ENCODE data around the gene TGFA.
"Not testable (repeated sequence)": the region's sequence is repeated elsewhere in the genome, so short reads cannot be mapped to it uniquely, and the experiment has no call there.

TGFA gene

DNA sequence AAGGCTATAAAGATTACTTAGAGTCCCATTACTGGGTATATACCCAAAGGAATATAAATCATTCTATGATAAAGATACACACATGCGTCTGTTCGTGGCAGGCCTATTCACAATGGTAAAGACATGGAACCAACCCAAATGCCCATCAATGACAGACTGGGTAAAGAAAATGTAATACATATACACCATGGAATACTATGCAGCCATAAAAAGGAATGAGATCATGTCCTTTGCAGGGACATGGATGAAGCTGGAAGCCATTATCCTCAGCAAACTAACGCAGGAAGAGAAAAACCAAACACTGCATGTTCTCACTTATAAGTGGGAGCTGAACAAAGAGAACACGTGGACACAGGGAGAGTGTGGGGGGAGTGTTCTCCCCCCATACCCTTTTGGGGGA, 87.0 kb downstream of the TGFA start:
- H3K4me3 ChIP-seq (ENCODE audit: low read length in 2 of 2); H3K9ac ChIP-seq (ENCODE audit: low read length in 2 of 2): not testable (repeated sequence)

DNA sequence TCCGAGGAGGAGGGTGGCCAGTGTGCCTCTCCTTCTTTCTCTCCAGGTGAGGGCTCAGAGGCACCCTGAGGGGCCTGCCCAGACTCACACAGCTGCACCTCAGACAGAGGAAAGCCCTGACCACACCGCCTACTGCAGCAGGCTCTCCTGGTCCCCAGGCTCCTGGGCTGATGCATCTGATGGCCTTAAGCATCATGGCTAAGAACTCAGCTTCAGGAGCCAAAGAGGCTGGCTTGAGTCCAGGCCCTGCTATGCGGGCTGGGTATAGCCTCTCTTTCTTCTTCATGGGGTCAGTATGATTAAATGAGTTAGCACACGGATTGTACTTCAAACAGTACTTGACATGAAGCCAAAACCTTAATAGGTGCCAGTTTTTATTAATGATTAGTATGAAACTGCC, 89.6 kb downstream of the TGFA start:
- no peaks in the 10 kb centered on the region for H3K9me3 ChIP-seq (ENCODE audit: control insufficient read depth in 2 of 2, low read length in 2 of 2)
- H3K4me3 ChIP-seq (ENCODE audit: low read length in 2 of 2): no peak overlapping the region
- no peak overlapping the region for H3K9ac ChIP-seq (ENCODE audit: low read length in 2 of 2)
- H3K4me1 ChIP-seq (ENCODE audit: control insufficient read depth, insufficient read depth, low read length): peaks cover 4% of the 10 kb centered on the region
- no peak overlapping the region for H3K27ac ChIP-seq (ENCODE audit: low read length)
- peaks cover 0 to 4% of the 10 kb centered on the region in 2 donors for H3K27me3 ChIP-seq (ENCODE audit: control insufficient read depth in 1 of 2, insufficient read depth in 2 of 2, low read length in 2 of 2)
- no peaks in the 10 kb centered on the region for H3K36me3 ChIP-seq (ENCODE audit: control insufficient read depth in 2 of 2, insufficient read depth in 2 of 2, low read length in 2 of 2)

More for the DNA sequence above, 87.0 kb downstream of the TGFA start:
- H3K27me3 ChIP-seq (ENCODE audit: control insufficient read depth in 1 of 2, insufficient read depth in 2 of 2, low read length in 2 of 2); H3K9me3 ChIP-seq (ENCODE audit: control insufficient read depth in 2 of 2, low read length in 2 of 2); H3K4me1 ChIP-seq (ENCODE audit: control insufficient read depth, insufficient read depth, low read length); H3K27ac ChIP-seq (ENCODE audit: low read length); H3K36me3 ChIP-seq (ENCODE audit: control insufficient read depth in 2 of 2, insufficient read depth in 2 of 2, low read length in 2 of 2): not testable (repeated sequence)

DNA sequence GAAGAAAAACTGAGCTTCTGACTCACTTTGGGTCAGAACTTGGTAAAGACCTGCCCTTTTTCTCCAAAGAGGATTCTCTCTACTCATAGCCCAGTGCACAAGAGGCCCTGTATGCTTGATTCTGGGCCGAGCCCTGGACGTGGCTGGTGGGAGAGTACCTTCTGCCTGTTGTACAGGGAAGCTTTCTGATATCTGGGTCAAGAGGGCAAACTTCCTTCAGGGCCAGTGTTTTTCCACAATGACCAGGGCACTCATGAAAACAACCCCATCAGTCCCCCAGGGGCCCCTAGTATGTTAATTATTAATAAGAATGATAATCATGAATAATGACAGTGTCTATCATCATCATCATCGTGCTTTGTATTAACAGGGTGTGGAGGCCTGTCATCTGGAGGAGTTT, 90.0 kb downstream of the TGFA start:
- Histone ChIP-seq H3K9me3 (ENCODE audit: control insufficient read depth in 2 of 2, low read length in 2 of 2) (no peaks in the 10 kb centered on the region), H3K36me3 (ENCODE audit: control insufficient read depth in 2 of 2, insufficient read depth in 2 of 2, low read length in 2 of 2) (no peaks in the 10 kb centered on the region), H3K4me3 (ENCODE audit: low read length in 2 of 2) (no peak overlapping the region), H3K27ac (ENCODE audit: low read length) (no peak overlapping the region), H3K4me1 (ENCODE audit: control insufficient read depth, insufficient read depth, low read length) (peaks cover 4% of the 10 kb centered on the region), H3K9ac (ENCODE audit: low read length in 2 of 2) (no peak overlapping the region), H3K27me3 (ENCODE audit: control insufficient read depth in 1 of 2, insufficient read depth in 2 of 2, low read length in 2 of 2) (peaks cover 0 to 4% of the 10 kb centered on the region in 2 donors)

DNA sequence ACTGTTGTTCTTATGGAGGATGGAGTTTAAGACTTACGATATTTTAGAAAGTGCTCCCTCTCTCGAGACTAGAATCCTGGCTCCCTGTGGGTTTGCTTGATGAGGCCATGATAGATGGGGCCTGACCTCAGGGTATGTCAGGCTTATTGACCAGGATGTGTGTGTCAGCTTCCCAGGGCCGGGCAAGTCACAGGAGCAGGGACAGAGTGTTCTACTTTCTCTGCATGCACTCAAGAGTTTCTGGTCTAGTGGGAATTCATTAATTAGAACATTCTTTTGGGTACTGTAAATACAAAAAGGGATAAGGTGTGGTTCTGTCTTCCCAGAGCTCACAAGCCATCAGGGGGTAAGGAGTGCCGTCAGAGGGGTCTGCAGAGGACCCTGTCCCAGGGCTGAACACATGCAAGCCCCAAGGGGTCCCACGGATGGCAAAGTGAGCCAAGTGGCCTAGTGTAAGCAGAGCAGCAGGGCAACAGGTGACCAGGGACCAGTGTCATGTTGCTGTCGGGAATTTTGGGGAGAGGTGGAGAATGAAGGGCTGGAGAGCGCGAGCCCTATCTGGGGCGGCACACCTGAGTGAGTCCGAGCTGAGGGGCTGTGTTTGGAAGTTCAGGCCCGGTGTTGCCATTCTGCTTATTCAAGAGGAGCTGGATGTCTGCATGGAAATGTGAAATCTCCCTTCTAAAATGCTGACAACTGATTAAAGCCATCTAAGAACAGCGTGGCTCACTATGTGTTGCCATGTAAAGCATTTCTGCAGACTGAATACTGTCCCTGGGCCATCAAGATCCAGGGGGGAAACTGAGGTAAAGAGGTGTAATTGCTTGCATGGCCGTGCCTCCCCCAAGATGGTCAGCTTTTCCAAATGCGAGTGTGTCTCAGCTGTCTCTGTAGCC, 91.4 kb downstream of the TGFA start:
- H3K9ac ChIP-seq (ENCODE audit: low read length in 2 of 2): no peak overlapping the region
- H3K27ac ChIP-seq (ENCODE audit: low read length): no peak overlapping the region
- no peaks in the 10 kb centered on the region for H3K36me3 ChIP-seq (ENCODE audit: control insufficient read depth in 2 of 2, insufficient read depth in 2 of 2, low read length in 2 of 2)
- H3K27me3 ChIP-seq (ENCODE audit: control insufficient read depth in 1 of 2, insufficient read depth in 2 of 2, low read length in 2 of 2): peaks cover 0 to 4% of the 10 kb centered on the region in 2 donors
- no peaks in the 10 kb centered on the region for H3K9me3 ChIP-seq (ENCODE audit: control insufficient read depth in 2 of 2, low read length in 2 of 2)
- peaks cover 4% of the 10 kb centered on the region for H3K4me1 ChIP-seq (ENCODE audit: control insufficient read depth, insufficient read depth, low read length)
- no peak overlapping the region for H3K4me3 ChIP-seq (ENCODE audit: low read length in 2 of 2)

DNA sequence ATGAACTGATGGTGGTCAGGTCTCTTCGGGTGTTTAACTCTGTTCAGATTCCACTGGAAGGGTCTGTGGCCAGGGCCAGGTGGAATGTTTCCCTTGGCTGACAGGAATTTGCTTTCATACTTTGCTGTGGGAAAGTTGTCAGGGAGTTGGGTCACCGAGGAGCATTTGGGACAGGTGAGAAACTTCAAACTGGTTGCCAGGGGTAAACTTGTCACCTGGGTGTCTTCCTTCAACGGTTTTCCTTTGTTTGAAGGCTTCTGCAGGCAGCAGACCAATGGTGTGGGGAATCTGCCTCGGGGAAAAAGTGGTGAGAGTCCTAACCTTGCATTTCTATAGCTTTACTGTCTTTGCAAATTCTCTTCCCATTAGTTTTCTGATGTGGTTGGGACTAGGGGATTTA, 92.2 kb downstream of the TGFA start:
- Histone ChIP-seq H3K27me3 (ENCODE audit: control insufficient read depth in 1 of 2, insufficient read depth in 2 of 2, low read length in 2 of 2) (peaks cover 0 to 4% of the 10 kb centered on the region in 2 donors), H3K9me3 (ENCODE audit: control insufficient read depth in 2 of 2, low read length in 2 of 2) (no peaks in the 10 kb centered on the region), H3K36me3 (ENCODE audit: control insufficient read depth in 2 of 2, insufficient read depth in 2 of 2, low read length in 2 of 2) (no peaks in the 10 kb centered on the region), H3K4me1 (ENCODE audit: control insufficient read depth, insufficient read depth, low read length) (peaks cover 4% of the 10 kb centered on the region), H3K4me3 (ENCODE audit: low read length in 2 of 2) (no peak overlapping the region), H3K9ac (ENCODE audit: low read length in 2 of 2) (no peak overlapping the region), H3K27ac (ENCODE audit: low read length) (no peak overlapping the region)

DNA sequence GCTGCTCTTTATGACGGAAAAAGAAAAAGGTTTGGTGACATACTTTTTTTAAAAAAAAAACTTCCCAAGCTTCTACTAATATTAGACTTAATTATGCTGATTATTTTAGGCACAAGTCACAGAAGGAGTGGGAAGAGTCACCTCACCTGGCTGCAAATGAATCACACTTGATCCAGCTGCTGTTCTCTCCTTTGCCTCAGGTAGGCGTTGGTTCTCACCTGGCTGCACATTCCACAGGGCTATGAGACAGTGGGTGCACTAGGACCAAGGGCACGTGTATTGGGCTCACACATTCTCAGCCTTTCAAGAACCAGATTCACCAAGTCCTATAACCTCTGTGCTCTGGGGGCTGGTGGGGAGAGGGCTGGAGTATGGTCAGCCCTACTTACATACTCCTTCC, 93.3 kb downstream of the TGFA start:
- Histone ChIP-seq H3K9me3 (ENCODE audit: control insufficient read depth in 2 of 2, low read length in 2 of 2) (no peaks in the 10 kb centered on the region), H3K27me3 (ENCODE audit: control insufficient read depth in 1 of 2, insufficient read depth in 2 of 2, low read length in 2 of 2) (peaks cover 0 to 6% of the 10 kb centered on the region in 2 donors), H3K36me3 (ENCODE audit: control insufficient read depth in 2 of 2, insufficient read depth in 2 of 2, low read length in 2 of 2) (no peaks in the 10 kb centered on the region), H3K9ac (ENCODE audit: low read length in 2 of 2) (no peak overlapping the region), H3K4me3 (ENCODE audit: low read length in 2 of 2) (no peak overlapping the region), H3K4me1 (ENCODE audit: control insufficient read depth, insufficient read depth, low read length) (peaks cover 4% of the 10 kb centered on the region), H3K27ac (ENCODE audit: low read length) (no peak overlapping the region)

DNA sequence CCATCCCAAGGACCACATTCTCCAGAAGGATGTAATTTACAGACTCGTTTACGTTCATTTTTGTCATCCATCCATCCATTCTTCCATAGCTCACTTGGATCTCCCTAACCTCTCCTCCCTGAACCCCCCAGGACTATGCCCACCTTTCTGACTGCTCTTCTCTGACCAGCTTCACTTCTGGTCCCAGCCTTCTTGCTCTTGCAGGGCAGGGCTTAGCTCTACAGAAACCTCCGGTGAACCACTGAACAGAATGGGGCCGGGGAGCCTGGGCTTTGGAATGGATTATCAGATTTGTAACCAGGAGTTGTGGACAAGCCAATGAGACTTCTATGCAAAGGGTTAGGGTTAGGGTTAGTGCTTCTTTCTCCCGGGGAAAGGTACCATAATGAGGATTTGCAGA, 95.0 kb downstream of the TGFA start:
- no peak overlapping the region for H3K9ac ChIP-seq (ENCODE audit: low read length in 2 of 2)
- no peak overlapping the region for H3K27ac ChIP-seq (ENCODE audit: low read length)
- H3K4me1 ChIP-seq (ENCODE audit: control insufficient read depth, insufficient read depth, low read length): peaks cover 4% of the 10 kb centered on the region
- H3K9me3 ChIP-seq (ENCODE audit: control insufficient read depth in 2 of 2, low read length in 2 of 2): no peaks in the 10 kb centered on the region
- H3K36me3 ChIP-seq (ENCODE audit: control insufficient read depth in 2 of 2, insufficient read depth in 2 of 2, low read length in 2 of 2): no peaks in the 10 kb centered on the region
- no peak overlapping the region for H3K4me3 ChIP-seq (ENCODE audit: low read length in 2 of 2)
- peaks cover 0 to 6% of the 10 kb centered on the region in 2 donors for H3K27me3 ChIP-seq (ENCODE audit: control insufficient read depth in 1 of 2, insufficient read depth in 2 of 2, low read length in 2 of 2)

DNA sequence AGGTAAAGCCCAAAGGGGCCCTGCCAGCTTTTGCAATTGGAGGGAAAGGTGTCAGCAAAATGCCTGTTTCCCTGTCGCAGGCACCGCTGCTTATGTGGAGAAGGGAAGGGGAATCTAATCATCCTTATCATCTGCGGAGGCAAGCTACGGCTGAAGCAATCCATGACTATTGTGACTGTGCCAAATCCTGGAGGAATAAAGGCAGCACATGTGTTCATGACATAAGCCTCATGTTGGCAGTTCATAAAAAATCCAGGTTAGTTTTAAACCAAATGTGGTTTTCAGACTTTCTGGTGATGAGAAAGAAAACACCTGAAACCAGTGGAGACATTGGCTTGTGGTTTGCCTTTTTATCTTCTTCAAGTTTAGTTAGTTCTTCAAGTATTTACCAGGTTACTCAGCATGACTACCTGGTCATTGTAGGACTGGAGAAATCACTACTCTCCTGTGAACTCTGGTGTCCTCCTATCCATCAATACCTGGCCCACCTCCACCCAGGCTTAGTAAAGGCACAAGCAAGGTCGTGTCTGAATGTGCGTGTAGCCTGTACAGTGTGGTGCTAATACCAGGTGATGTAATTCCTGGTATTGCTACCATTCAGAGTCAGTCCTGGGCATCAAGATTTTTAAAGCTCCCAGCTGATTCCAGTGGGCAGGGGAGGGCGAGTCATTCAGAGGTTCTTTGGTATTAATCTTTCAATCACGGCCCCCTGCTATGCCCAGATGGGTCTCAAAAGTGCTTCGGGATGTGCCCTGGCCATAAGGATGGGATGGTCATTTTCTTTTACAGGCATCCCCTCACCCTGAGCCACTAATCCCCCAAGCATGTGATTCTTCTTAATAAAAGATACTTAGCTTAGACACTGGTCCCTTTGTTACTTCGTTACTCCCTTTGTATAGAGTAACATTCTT, 96.8 kb downstream of the TGFA start:
- Histone ChIP-seq H3K9ac (ENCODE audit: low read length in 2 of 2) (no peak overlapping the region), H3K4me3 (ENCODE audit: low read length in 2 of 2) (no peak overlapping the region)

DNA sequence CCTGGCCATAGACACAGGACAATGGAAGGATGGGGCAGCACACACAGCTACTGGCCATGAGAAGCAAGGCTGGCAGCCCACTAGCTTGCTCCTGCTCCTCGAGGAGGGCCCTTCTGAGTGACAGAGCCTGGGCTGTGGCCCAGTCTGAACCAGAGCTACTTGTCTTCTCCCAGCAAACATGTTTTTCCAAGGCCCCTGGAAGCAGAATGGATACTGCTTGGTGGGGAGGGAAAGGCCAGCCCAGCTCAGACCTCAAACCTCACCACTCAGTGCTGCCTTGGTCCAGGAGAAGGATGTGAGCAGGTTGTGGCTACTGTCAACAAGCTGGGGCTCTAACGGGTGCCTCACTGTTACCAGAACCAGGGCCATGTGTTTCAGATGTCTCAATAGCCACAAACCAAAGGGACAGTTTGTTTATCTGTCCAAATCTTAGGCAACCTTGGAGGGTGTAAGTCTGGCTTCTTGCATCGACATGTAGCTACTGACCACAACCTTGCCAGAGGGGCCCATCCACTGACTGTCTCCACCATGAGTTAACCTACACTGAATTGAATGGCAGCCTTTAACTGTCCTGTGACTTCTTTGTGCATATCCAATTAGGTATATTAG, 98.6 kb downstream of the TGFA start:
- Histone ChIP-seq H3K27ac (ENCODE audit: low read length) (no peak overlapping the region), H3K27me3 (ENCODE audit: control insufficient read depth in 1 of 2, insufficient read depth in 2 of 2, low read length in 2 of 2) (peaks cover 0 to 3% of the 10 kb centered on the region in 2 donors), H3K4me1 (ENCODE audit: control insufficient read depth, insufficient read depth, low read length) (no peaks in the 10 kb centered on the region), H3K9me3 (ENCODE audit: control insufficient read depth in 2 of 2, low read length in 2 of 2) (no peaks in the 10 kb centered on the region), H3K9ac (ENCODE audit: low read length in 2 of 2) (no peak overlapping the region), H3K36me3 (ENCODE audit: control insufficient read depth in 2 of 2, insufficient read depth in 2 of 2, low read length in 2 of 2) (no peaks in the 10 kb centered on the region), H3K4me3 (ENCODE audit: low read length in 2 of 2) (no peak overlapping the region)

More for the DNA sequence above, 96.8 kb downstream of the TGFA start:
- Histone ChIP-seq H3K9me3 (ENCODE audit: control insufficient read depth in 2 of 2, low read length in 2 of 2) (no peaks in the 10 kb centered on the region), H3K27me3 (ENCODE audit: control insufficient read depth in 1 of 2, insufficient read depth in 2 of 2, low read length in 2 of 2) (peaks cover 0 to 3% of the 10 kb centered on the region in 2 donors), H3K4me1 (ENCODE audit: control insufficient read depth, insufficient read depth, low read length) (peaks cover 4% of the 10 kb centered on the region), H3K27ac (ENCODE audit: low read length) (no peak overlapping the region), H3K36me3 (ENCODE audit: control insufficient read depth in 2 of 2, insufficient read depth in 2 of 2, low read length in 2 of 2) (no peaks in the 10 kb centered on the region)

DNA sequence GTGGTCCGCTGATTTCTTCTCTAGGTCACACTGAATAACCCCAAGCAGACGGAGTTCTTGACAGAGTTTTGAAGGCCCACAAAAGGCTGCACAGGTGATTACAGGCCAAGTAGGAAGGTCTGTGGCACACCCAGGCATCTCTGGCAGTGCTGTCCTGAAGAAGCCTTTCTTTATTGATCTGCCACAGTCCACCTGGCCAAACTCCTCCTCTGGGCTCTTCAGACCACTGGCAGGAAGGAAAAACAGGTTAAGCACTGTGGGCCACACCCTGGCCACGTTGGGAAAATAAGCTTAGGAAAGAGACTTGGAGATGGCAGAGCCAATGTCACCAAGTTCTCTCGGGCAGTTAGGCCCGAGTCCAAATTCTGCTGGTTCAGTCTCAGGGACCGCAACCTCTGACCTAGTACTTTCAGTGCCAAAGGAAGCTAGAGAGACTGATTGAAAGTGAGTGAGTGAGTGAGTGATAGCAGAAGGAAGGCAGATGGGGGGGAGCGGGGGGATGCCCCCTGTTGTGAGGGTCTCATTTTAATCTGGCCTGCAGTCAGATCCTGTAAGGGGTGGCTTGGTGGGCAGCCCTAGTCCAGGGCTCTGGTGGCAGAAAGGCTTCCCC, 102.9 kb downstream of the TGFA start:
- Histone ChIP-seq H3K36me3 (ENCODE audit: control insufficient read depth in 2 of 2, insufficient read depth in 2 of 2, low read length in 2 of 2) (no peaks in the 10 kb centered on the region), H3K27ac (ENCODE audit: low read length) (no peak overlapping the region), H3K4me3 (ENCODE audit: low read length in 2 of 2) (no peak overlapping the region), H3K9me3 (ENCODE audit: control insufficient read depth in 2 of 2, low read length in 2 of 2) (no peaks in the 10 kb centered on the region), H3K9ac (ENCODE audit: low read length in 2 of 2) (no peak overlapping the region), H3K27me3 (ENCODE audit: control insufficient read depth in 1 of 2, insufficient read depth in 2 of 2, low read length in 2 of 2) (no peaks in the 10 kb centered on the region), H3K4me1 (ENCODE audit: control insufficient read depth, insufficient read depth, low read length) (no peaks in the 10 kb centered on the region)
